Measurements from ENCODE around the gene EHD4. TPM values are rescaled to one million over a fixed set of nuclear protein-coding genes. Genes with fewer than 3 reads are reported as not detected.

The EHD4 gene
- total and polyA plus RNA-seq, 9 of the 15 experiments (the other 6 are each of a cell fraction or from before 2014, with no cell fraction given) = 0.89 to 10.3 (median 6.4) TPM

GRCh38 chr15:41856262-41856661, 116.1 kb downstream of the EHD4 start:
- intact Hi-C loops (cut with micrococcal nuclease) (no loop called here), in situ Hi-C loops (cut with MboI) (no loop called here)
- H3K9me1 ChIP-seq (ENCODE audit: control insufficient read depth, insufficient read depth, low read length) = no peaks in the 10 kb centered on the region
- no peak overlapping the region for H3K4me3 ChIP-seq
- H3K27me3 ChIP-seq (ENCODE audit: control insufficient read depth in 2 of 2, insufficient read depth in 2 of 2, low read length in 2 of 2) = peaks cover 45 to 90% of the 10 kb centered on the region in 2 experiments; a peak in 4 of 5 replicates
- H3K9me3 ChIP-seq (replicated peaks; ENCODE audit: control insufficient read depth, insufficient read depth, low read depth, low read length) = no peaks in the 10 kb centered on the region; the same call in 1 of the 2 replicates
- FAIRE-seq (no peak), ATAC-seq (no peak), DNase-seq (ENCODE audit: extremely low read depth in 1 of 4, low spot score in 3 of 4) (no peak)
- CTCF ChIA-PET (ENCODE audit: low intra/inter-chr PET ratio) = no interaction called here
- no peaks in the 10 kb centered on the region for H3K79me2 ChIP-seq (ENCODE audit: control insufficient read depth, insufficient read depth, low read length)
- no peak overlapping the region for H3K9ac ChIP-seq (ENCODE audit: insufficient read depth in 1 of 2, low read depth in 2 of 2, low read length in 2 of 2)
- peaks cover 0 to 55% of the 10 kb centered on the region in 2 experiments; a peak in 2 of 5 replicates for H3K4me1 ChIP-seq (replicated peaks in 1 of 2; ENCODE audit: control insufficient read depth in 2 of 2, insufficient read depth in 2 of 2, low read length in 2 of 2)
- POLR2A ChIA-PET = interaction anchor here (0.7 to 1.0 kb wide), 2 partner anchors 9 to 1502 kb away, joined by 3 read pairs; no protein-coding TSS in a partner anchor
- peaks cover 10% of the 10 kb centered on the region for H4K20me1 ChIP-seq (replicated peaks; ENCODE audit: control insufficient read depth, insufficient read depth, low read length)
- H3K4me2 ChIP-seq (ENCODE audit: insufficient read depth, low read length) = no peak overlapping the region
- 5% methylated on average over 14 of the region's 17 CpGs for WGBS (ENCODE audit: insufficient coverage, low coverage, missing lambda C conversion rate)
- BruUV-seq (replicated peaks) = no TSS peak
- H2AFZ ChIP-seq (ENCODE audit: low read depth, low read length) = no peak overlapping the region
- no peak overlapping the region for H3K27ac ChIP-seq (ENCODE audit: extremely low read depth, low read depth, low read length)
- H3K36me3 ChIP-seq (ENCODE audit: control insufficient read depth, insufficient read depth, low read length) = no peaks in the 10 kb centered on the region
- TF ChIP-seq KDM2B (CRISPR knock-in tag; IDR thresholded peaks at IDR 0.05) (no peak), SOX6 (IDR thresholded peaks at IDR 0.05) (no peak), EHMT2 (IDR thresholded peaks at IDR 0.05) (no peak), ZNF277 (CRISPR knock-in tag; IDR thresholded peaks at IDR 0.05; ENCODE audit: borderline replicate concordance) (no peak), ZNF592 (IDR thresholded peaks at IDR 0.05) (no peak), PHF20 (IDR thresholded peaks at IDR 0.05; ENCODE audit: partially characterized antibody) (no peak), PML (IDR thresholded peaks at IDR 0.05; ENCODE audit: low read length) (no peak), SRSF7 (optimal IDR thresholded peaks at IDR 0.05; ENCODE audit: low read depth, low read length) (no peak), HMG20A (CRISPR knock-in tag; conservative IDR thresholded peaks at IDR 0.05) (no peak), BACH1 (tag; IDR thresholded peaks at IDR 0.05) (no peak), MEIS2 (IDR thresholded peaks at IDR 0.05; ENCODE audit: partially characterized antibody) (no peak), STAT6 (CRISPR knock-in tag; IDR thresholded peaks at IDR 0.05) (no peak), TRIM25 (IDR thresholded peaks at IDR 0.05; ENCODE audit: borderline replicate concordance) (no peak)

Measured in K562 (cell line).